ENCODE data around the gene POGZ. TPM values are rescaled to one million over a fixed set of nuclear protein-coding genes. Genes with fewer than 3 reads are reported as not detected.

The POGZ gene
- total RNA-seq, 3 donors from 2014 or later: 48.8 to 51.2 (median 49.5) TPM

DNA sequence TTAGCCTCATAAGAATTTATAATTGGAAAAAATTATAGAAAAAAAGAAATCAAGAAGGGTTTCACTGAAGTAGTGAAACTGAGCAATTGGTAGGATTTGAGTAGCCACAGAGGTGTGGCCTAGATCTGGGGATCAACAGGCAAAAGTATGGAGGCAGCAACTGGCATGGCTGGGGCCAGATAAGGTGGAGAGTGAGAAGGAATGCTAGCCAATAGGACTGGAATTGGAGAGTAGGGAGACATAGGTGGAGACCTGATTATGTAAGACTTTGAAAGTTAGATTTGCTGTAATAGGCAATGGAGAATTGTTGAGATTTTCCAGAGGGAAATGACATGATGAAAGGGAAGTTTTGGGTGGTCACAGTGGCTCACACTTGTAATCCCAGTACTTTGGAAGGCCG, 27.3 kb upstream of the POGZ start:
- ATAC-seq (no peak), DNase-seq (no peak)
- Mint-ChIP-seq H3K27me3 (ENCODE audit: low read depth) (no peaks in the 10 kb centered on the region), H3K36me3 (ENCODE audit: insufficient read depth) (no peaks in the 10 kb centered on the region), H3K4me1 (ENCODE audit: low read depth) (no peaks in the 10 kb centered on the region), H3K9me3 (no peaks in the 10 kb centered on the region), H3K4me3 (no peak overlapping the region)

DNA sequence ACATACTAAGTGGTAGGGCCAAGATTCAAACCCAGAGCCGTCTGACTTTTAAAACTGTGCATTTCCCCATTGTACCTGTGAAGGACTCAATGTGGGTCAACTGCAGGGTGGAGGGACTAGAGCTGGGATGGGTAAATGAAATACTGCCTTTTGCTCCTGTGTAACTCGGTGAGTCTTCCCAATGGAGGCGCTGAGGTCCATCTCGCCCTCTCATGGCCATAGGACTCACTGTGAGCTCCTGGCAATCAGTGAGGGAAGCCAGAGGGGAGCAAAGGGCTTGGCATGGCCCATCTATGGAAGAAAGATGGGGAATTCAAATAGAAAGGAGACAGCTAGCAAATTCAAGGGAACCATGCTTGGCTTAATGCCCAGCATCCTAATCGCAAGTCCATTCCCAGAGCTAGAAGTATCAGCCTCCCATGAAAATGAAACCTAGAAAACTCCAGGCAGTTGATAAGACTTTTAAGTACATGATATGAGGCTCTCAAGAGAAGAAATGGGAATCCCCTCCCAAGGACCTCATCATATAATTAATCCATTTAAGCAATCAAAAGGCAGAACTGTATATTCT, 26.5 kb upstream of the POGZ start:
- DNase-seq (no peak), ATAC-seq (no peak)
- Mint-ChIP-seq H3K27me3 (ENCODE audit: low read depth) (no peaks in the 10 kb centered on the region), H3K9me3 (no peaks in the 10 kb centered on the region), H3K4me1 (ENCODE audit: low read depth) (no peaks in the 10 kb centered on the region), H3K36me3 (ENCODE audit: insufficient read depth) (no peaks in the 10 kb centered on the region), H3K4me3 (no peak overlapping the region)

GRCh38 chr1:151482017-151482416, 22.7 kb upstream of the POGZ start:
- Mint-ChIP-seq H3K9me3 (no peaks in the 10 kb centered on the region), H3K4me1 (ENCODE audit: low read depth) (no peaks in the 10 kb centered on the region), H3K4me3 (no peak overlapping the region), H3K36me3 (ENCODE audit: insufficient read depth) (no peaks in the 10 kb centered on the region), H3K27me3 (ENCODE audit: low read depth) (no peaks in the 10 kb centered on the region)
- no peak for ATAC-seq
- DNase-seq: no peak

GRCh38 chr1:151479462-151479861, 20.2 kb upstream of the POGZ start:
- DNase-seq: no peak
- no peak for ATAC-seq
- Mint-ChIP-seq H3K36me3 (ENCODE audit: insufficient read depth) (no peaks in the 10 kb centered on the region), H3K9me3 (no peaks in the 10 kb centered on the region), H3K27me3 (ENCODE audit: low read depth) (no peaks in the 10 kb centered on the region), H3K4me1 (ENCODE audit: low read depth) (peaks cover 3% of the 10 kb centered on the region), H3K4me3 (no peak overlapping the region)

- H3K36me3 Mint-ChIP-seq (ENCODE audit: insufficient read depth): no peaks in the 10 kb centered on the region
- no peaks in the 10 kb centered on the region for H3K9me3 Mint-ChIP-seq
- H3K27me3 Mint-ChIP-seq (ENCODE audit: low read depth): no peaks in the 10 kb centered on the region
- DNase-seq: no peak
- H3K4me1 Mint-ChIP-seq (ENCODE audit: low read depth): peaks cover 3% of the 10 kb centered on the region
- no peak for ATAC-seq
- no peak overlapping the region for H3K4me3 Mint-ChIP-seq
These were observed 19.6 kb upstream of the POGZ start for GRCh38 chr1:151478923-151479322.

GRCh38 chr1:151478140-151478812, 19.0 kb upstream of the POGZ start:
- DNase-seq: no peak
- no peaks in the 10 kb centered on the region for H3K9me3 Mint-ChIP-seq
- no peak for ATAC-seq
- H3K4me3 Mint-ChIP-seq: no peak overlapping the region
- no peaks in the 10 kb centered on the region for H3K36me3 Mint-ChIP-seq (ENCODE audit: insufficient read depth)
- H3K27me3 Mint-ChIP-seq (ENCODE audit: low read depth): no peaks in the 10 kb centered on the region
- peaks cover 3% of the 10 kb centered on the region for H3K4me1 Mint-ChIP-seq (ENCODE audit: low read depth)

GRCh38 chr1:151477066-151477465, 17.8 kb upstream of the POGZ start:
- ATAC-seq (no peak), DNase-seq (no peak)
- H3K4me3 Mint-ChIP-seq: no peak overlapping the region
- no peaks in the 10 kb centered on the region for H3K9me3 Mint-ChIP-seq
- peaks cover 12% of the 10 kb centered on the region for H3K4me1 Mint-ChIP-seq (ENCODE audit: low read depth)
- no peaks in the 10 kb centered on the region for H3K36me3 Mint-ChIP-seq (ENCODE audit: insufficient read depth)
- no peaks in the 10 kb centered on the region for H3K27me3 Mint-ChIP-seq (ENCODE audit: low read depth)

GRCh38 chr1:151476083-151476482, 16.8 kb upstream of the POGZ start:
- Mint-ChIP-seq H3K4me3 (no peak overlapping the region), H3K4me1 (ENCODE audit: low read depth) (peaks cover 13% of the 10 kb centered on the region), H3K27me3 (ENCODE audit: low read depth) (no peaks in the 10 kb centered on the region), H3K9me3 (no peaks in the 10 kb centered on the region), H3K36me3 (ENCODE audit: insufficient read depth) (no peaks in the 10 kb centered on the region)
- ATAC-seq (no peak), DNase-seq (no peak)

DNA sequence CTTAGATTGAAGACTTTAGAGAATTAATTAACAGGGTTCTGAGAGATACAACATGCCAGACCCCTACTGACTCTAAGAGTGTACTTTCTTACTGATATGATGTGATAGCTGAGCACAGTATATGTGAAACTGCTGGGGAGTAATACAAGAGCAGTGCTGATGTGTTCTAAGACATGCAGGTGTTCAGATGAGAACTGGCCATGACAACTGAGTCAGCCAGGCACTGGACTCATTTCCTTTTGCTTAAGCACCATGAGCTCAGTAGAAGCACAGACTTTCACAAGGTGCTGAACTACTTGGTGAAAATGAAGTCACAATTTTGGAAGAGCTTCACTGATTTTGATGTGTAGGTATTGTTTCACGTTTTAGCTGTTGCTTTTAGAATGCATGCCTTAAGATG, 15.9 kb upstream of the POGZ start:
- no peaks in the 10 kb centered on the region for H3K27me3 Mint-ChIP-seq (ENCODE audit: low read depth)
- H3K4me1 Mint-ChIP-seq (ENCODE audit: low read depth): peaks cover 13% of the 10 kb centered on the region
- no peaks in the 10 kb centered on the region for H3K36me3 Mint-ChIP-seq (ENCODE audit: insufficient read depth)
- DNase-seq (no peak), ATAC-seq (peak; percentile 84 to 87)
- no peaks in the 10 kb centered on the region for H3K9me3 Mint-ChIP-seq
- H3K4me3 Mint-ChIP-seq: no peak overlapping the region

DNA sequence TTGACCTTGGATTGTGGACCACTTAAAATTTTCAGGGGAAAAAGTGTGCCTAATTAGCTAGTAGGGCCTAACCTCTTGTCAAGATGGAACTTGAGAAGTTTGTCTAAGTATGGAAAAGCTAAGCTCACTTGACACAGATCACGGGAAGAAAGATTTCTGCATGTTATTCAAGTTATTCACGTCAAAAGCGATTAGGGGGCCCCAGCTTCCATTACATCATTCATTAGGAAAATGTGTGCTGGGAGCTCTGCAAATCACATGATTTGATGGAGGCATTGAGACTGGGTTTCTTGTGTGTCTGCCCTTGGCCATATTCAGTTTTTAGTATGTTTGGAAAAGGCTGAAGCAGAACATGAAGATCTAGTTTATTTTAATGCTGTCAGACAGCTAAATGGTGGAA, 15.5 kb upstream of the POGZ start:
- no peak overlapping the region for H3K4me3 Mint-ChIP-seq
- no peak for DNase-seq
- no peaks in the 10 kb centered on the region for H3K27me3 Mint-ChIP-seq (ENCODE audit: low read depth)
- no peaks in the 10 kb centered on the region for H3K36me3 Mint-ChIP-seq (ENCODE audit: insufficient read depth)
- H3K9me3 Mint-ChIP-seq: no peaks in the 10 kb centered on the region
- H3K4me1 Mint-ChIP-seq (ENCODE audit: low read depth): peaks cover 13% of the 10 kb centered on the region
- ATAC-seq: no peak

DNA sequence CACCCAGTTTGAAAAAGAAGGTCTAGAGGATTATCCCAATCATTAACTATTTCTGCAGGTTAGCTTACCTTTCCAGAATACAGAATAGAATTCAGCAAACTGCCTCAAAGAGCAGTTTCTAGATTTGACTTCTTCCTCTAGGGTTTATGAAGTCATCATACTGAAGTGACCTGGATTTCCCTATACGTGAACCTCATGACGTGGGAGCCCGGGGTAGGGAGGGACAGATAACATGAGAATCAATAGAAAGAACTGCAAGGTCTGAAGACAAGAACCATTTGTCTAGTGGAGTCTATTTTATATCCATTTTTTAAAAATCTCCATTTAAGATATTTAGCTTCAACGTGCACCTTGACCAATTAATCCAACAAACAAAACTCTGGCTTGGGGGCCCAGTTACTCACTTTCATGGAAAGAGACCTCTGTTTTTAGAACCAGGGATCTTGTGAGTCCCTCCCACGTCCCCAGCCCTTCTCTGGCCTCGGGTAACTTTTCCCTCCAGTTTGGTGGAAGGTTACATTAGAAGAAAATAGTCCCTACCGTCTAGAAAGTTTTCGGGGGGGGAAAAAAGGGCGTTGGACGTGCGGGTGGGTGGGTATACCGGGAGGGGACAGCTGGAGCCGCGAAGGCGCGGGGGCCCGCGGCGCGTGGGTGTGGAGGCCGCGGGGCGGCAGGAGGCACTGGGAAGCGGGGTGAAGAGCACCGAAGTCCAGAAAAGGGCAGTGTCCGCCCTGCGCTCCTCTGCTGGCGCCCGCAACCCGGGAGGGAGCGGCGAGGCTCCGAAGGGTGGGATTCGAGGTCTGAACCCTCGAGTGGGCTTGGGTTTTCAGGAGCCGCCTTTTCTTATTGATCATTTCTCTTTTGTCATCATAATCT, 13.8 kb upstream of the POGZ start:
- peak in 1 of 2 donors; percentile 33 for ATAC-seq
- no peaks in the 10 kb centered on the region for H3K36me3 Mint-ChIP-seq (ENCODE audit: insufficient read depth)

DNA sequence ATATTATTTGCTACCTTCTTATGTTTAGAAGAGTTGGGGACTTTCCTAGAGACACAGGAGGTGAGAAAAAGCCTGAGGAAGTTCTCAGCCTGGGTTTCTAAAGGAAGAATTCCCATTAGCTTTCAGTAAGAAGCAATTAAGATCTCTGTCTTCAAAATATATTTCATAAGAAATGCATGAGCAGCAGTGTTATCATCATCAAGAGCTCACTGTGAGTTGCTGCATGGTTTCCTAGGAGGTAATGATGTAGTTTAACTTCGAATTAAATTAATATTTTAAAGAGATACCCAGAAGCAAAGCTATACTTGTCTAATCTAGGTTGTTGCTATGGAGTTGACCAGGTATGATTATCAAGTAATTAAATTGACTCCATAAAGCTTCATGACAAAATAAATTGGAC, 5.7 kb upstream of the POGZ start:
- H3K4me1 Mint-ChIP-seq (ENCODE audit: low read depth): peaks cover 1% of the 10 kb centered on the region
- ATAC-seq: no peak
- no peak overlapping the region for H3K4me3 Mint-ChIP-seq
- H3K36me3 Mint-ChIP-seq (ENCODE audit: insufficient read depth): no peaks in the 10 kb centered on the region
- H3K9me3 Mint-ChIP-seq: no peaks in the 10 kb centered on the region
- peaks cover 35% of the 10 kb centered on the region for H3K27me3 Mint-ChIP-seq (ENCODE audit: low read depth)
- no peak for DNase-seq

More for the DNA sequence above, 13.8 kb upstream of the POGZ start:
- DNase-seq: peak; percentile 14
- H3K27me3 Mint-ChIP-seq (ENCODE audit: low read depth): no peaks in the 10 kb centered on the region
- peak overlapping the region; percentile 72 for H3K4me3 Mint-ChIP-seq
- no peaks in the 10 kb centered on the region for H3K9me3 Mint-ChIP-seq
- H3K4me1 Mint-ChIP-seq (ENCODE audit: low read depth): peaks cover 13% of the 10 kb centered on the region

DNA sequence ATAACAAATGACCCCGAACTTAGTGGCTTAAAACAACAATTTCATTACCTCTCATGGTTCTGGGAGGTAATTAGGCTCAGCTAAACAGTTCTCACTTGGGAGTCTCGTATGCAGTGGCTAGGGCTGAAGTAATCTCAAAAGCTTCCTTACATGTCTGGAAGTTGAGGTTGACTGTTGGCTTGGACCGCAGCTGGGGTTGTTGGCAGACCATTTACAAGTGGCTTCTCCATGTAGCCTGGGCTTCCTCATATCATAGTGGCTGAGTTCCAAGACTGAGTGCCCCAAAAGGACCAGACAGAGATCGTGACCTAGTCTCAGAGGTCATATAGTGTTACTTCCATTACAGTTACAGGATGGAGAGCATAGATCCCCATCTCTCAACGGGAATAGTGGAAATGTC, 2.4 kb upstream of the POGZ start:
- no peak for DNase-seq
- Mint-ChIP-seq H3K36me3 (ENCODE audit: insufficient read depth) (no peaks in the 10 kb centered on the region), H3K27me3 (ENCODE audit: low read depth) (peaks cover 29% of the 10 kb centered on the region), H3K4me1 (ENCODE audit: low read depth) (peaks cover 20% of the 10 kb centered on the region), H3K9me3 (no peaks in the 10 kb centered on the region), H3K4me3 (no peak overlapping the region)
- ATAC-seq: no peak

- peak overlapping the region; percentile 82 for H3K4me3 Mint-ChIP-seq
- ATAC-seq: peak; percentile 59 to 66
These were observed 428 bp downstream of the POGZ start for GRCh38 chr1:151458802-151459330.

More at GRCh38 chr1:151458802-151459330, 428 bp downstream of the POGZ start:
- Mint-ChIP-seq H3K27me3 (ENCODE audit: low read depth) (peaks cover 17% of the 10 kb centered on the region), H3K9me3 (no peaks in the 10 kb centered on the region), H3K36me3 (ENCODE audit: insufficient read depth) (no peaks in the 10 kb centered on the region), H3K4me1 (ENCODE audit: low read depth) (peaks cover 31% of the 10 kb centered on the region)
- peak; percentile 52 for DNase-seq
